PC-3 (cell line): ENCODE results near the gene CAPNS1. TPM values are rescaled to one million over a fixed set of nuclear protein-coding genes. Genes with fewer than 3 reads are reported as not detected.

Experiments
- ATAC-seq: fragments of 200-7000 bp; cut with Tn5 transposase; 2 replicates; pipeline ENCODE4 v1.9.1; 2020; ENCODE audit warnings: mild to moderate bottlenecking, moderate library complexity
- BruUV-seq: library from RNA; stranded (reverse); fragments of 400-500 nt; replicated peaks from 2 replicates; lab custom pipeline; 2021; lab: Mats Ljungman, UMichigan
- CTCF ChIA-PET: fragments of 300-600 bp; sonication (Branson Sonifier 250); formaldehyde crosslinking; loops from one replicate; lab custom pipeline; 2022; ENCODE audit warnings: antibody characterized with exemption; lab: Charles Lee
- POLR2A ChIA-PET: fragments of 300-600 bp; sonication (Branson Sonifier 250); formaldehyde crosslinking; loops from one replicate; lab custom pipeline; 2022; ENCODE audit warnings: antibody characterized with exemption; ENCODE audit not compliant: unreplicated experiment; lab: Charles Lee
- DNase-seq: peaks from one replicate; pipeline ENCODE4 v3.0.0-alpha.2; 2015
- H2AFZ ChIP-seq: fragments of 300-600 bp; sonication (generic); 2 replicates; pipeline ENCODE4 v1.6.0; 2016; ENCODE audit warnings: antibody characterized with exemption, low read length
- H3F3A ChIP-seq: fragments of 300-600 bp; sonication (generic); one replicate; pipeline ENCODE4 v1.6.0; 2017; ENCODE audit warnings: antibody characterized with exemption, low read length, control low read depth, mild to moderate bottlenecking; ENCODE audit not compliant: unreplicated experiment
- H3K27ac ChIP-seq: fragments of 300-600 bp; sonication (generic); 2 replicates; pipeline ENCODE4 v1.5.1; 2016; ENCODE audit warnings: mild to moderate bottlenecking, low read length
- H3K27me3 ChIP-seq: fragments of 300-600 bp; sonication (generic); 2 replicates; pipeline ENCODE4 v1.6.1; 2016; ENCODE audit warnings: low read length, mixed read lengths
- H3K36me3 ChIP-seq: fragments of 300-600 bp; sonication (generic); 2 replicates; pipeline ENCODE4 v1.6.1; 2016; ENCODE audit warnings: low read depth, mixed run types, low read length, mixed read lengths
- H3K4me1 ChIP-seq: fragments of 300-600 bp; sonication (generic); 2 replicates; pipeline ENCODE4 v1.5.1; 2016; ENCODE audit warnings: low read length; ENCODE audit not compliant: insufficient read depth
- H3K4me2 ChIP-seq: fragments of 300-600 bp; sonication (generic); 2 replicates; pipeline ENCODE4 v1.6.0; 2016; ENCODE audit warnings: low read length
- H3K4me3 ChIP-seq: fragments of 300-600 bp; sonication (generic); 2 replicates; pipeline ENCODE4 v1.5.1; 2016; ENCODE audit warnings: mild to moderate bottlenecking, low read length, mixed read lengths
- H3K79me2 ChIP-seq: fragments of 300-600 bp; sonication (generic); 2 replicates; pipeline ENCODE4 v1.6.1; 2017; ENCODE audit warnings: low read length, mixed read lengths
- H3K9ac ChIP-seq: fragments of 300-600 bp; sonication (generic); 2 replicates; pipeline ENCODE4 v1.6.0; 2016; ENCODE audit warnings: mild to moderate bottlenecking, low read length
- H3K9me2 ChIP-seq: fragments of 300-600 bp; sonication (generic); replicated peaks from 2 replicates; pipeline ENCODE4 v1.6.1; 2016; ENCODE audit warnings: mixed run types, low read length, mixed read lengths
- H3K9me3 ChIP-seq: fragments of 300-600 bp; sonication (generic); 2 replicates; pipeline ENCODE4 v1.6.1; 2016; ENCODE audit warnings: low read length, mixed read lengths
- H4K20me1 ChIP-seq: fragments of 300-600 bp; sonication (generic); 2 replicates; pipeline ENCODE4 v1.6.1; 2016; ENCODE audit warnings: low read length, mixed read lengths
- EZH2 ChIP-seq: fragments of 300-600 bp; sonication (generic); IDR thresholded peaks from one replicate; pipeline ENCODE4 v1.6.1; 2017; ENCODE audit warnings: antibody characterized with exemption, mild to moderate bottlenecking, low read length; ENCODE audit not compliant: unreplicated experiment
- EZH2phosphoT487 ChIP-seq: fragments of 300-600 bp; sonication (generic); IDR thresholded peaks from 2 replicates; pipeline ENCODE4 v1.6.1; 2018; ENCODE audit warnings: mild to moderate bottlenecking, antibody characterized with exemption, low read length, borderline replicate concordance
- intact Hi-C: fragments of 100-400 bp; cut with micrococcal nuclease; formaldehyde crosslinking; loops from 2 replicates; pipeline ENCODE4 v1.9.0; 2023
- total RNA-seq: library from RNA; depleted of rRNA; stranded (reverse); fragments of >200 nt; gene quantifications from 2 replicates; pipeline ENCODE4 v1.2.3, GENCODE V29; 2014; rRNA removed
- TF ChIP-seq, protein P1 (sequence below): fragments of 300-600 bp; sonication (generic); conservative IDR thresholded peaks from 2 replicates; pipeline ENCODE4 v1.5.1; 2017; ENCODE audit warnings: antibody characterized with exemption, low read depth, mild to moderate bottlenecking, low read length

The CAPNS1 gene
- total RNA-seq, 1 experiment from 2014 or later, result 329 TPM

DNA sequence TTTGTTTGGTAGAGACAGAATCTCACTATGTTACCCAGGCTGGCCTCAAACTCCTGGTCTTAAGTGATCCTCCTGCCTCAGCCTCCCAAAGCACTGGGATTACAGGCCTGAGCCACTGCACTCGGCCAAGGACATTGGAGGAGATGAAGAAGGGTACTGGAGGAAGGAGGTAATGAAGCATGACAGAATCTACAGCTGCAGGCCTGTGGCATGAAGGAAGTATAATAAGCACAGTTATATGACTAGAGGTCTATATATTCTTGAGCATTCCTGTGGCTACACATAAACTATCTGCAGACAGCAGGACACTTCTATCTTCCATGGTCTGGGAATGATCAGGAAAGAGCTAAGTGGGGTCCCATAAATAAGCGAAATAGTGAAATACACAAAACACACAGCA lies 56.4 kb downstream of the CAPNS1 start:
- CTCF ChIA-PET, result no interaction called here
- no peaks in the 10 kb centered on the region for H4K20me1 ChIP-seq
- no peaks in the 10 kb centered on the region for H3K36me3 ChIP-seq
- H2AFZ ChIP-seq, result no peak overlapping the region
- H3K4me2 ChIP-seq, result no peak overlapping the region
- no peak overlapping the region for H3K4me3 ChIP-seq
- no peaks in the 10 kb centered on the region for H3K79me2 ChIP-seq
- no peak overlapping the region for H3K27ac ChIP-seq
- no peak for ATAC-seq
- POLR2A ChIA-PET, result no interaction called here
- no peaks in the 10 kb centered on the region for H3K27me3 ChIP-seq
- no peaks in the 10 kb centered on the region for H3K4me1 ChIP-seq
- H3F3A ChIP-seq, result no peaks in the 10 kb centered on the region
- BruUV-seq, result no TSS peak
- no peak for DNase-seq
- no peaks in the 10 kb centered on the region for H3K9me2 ChIP-seq
- TF ChIP-seq, protein P1, sequence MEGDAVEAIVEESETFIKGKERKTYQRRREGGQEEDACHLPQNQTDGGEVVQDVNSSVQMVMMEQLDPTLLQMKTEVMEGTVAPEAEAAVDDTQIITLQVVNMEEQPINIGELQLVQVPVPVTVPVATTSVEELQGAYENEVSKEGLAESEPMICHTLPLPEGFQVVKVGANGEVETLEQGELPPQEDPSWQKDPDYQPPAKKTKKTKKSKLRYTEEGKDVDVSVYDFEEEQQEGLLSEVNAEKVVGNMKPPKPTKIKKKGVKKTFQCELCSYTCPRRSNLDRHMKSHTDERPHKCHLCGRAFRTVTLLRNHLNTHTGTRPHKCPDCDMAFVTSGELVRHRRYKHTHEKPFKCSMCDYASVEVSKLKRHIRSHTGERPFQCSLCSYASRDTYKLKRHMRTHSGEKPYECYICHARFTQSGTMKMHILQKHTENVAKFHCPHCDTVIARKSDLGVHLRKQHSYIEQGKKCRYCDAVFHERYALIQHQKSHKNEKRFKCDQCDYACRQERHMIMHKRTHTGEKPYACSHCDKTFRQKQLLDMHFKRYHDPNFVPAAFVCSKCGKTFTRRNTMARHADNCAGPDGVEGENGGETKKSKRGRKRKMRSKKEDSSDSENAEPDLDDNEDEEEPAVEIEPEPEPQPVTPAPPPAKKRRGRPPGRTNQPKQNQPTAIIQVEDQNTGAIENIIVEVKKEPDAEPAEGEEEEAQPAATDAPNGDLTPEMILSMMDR, result no peak
- TF ChIP-seq EZH2phosphoT487, result no peak
- H3K9me3 ChIP-seq, result no peaks in the 10 kb centered on the region
- H3K9ac ChIP-seq, result no peak overlapping the region
- intact Hi-C loops, result no loop called here

DNA sequence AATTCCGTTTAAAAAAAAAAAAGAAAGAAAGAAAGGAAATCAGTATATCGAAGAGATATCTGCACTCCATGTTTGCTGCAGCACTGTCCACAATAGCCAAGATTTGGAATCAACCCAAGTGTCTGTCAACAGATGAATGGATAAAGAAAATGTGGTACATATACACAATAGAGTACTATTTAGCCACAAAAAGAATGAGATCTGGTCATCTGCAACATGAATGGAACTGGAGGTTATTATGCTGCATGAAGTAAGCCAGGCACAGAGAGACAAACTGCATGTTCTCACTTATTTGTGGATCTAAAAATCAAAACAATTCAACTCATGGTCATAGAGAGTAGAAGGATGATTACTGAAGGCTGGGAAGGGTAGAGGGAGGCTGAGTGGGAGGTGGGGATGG lies 58.3 kb downstream of the CAPNS1 start:
- no peak overlapping the region for H3K4me3 ChIP-seq
- ATAC-seq (no peak), DNase-seq (no peak)
- H3K36me3 ChIP-seq, result no peaks in the 10 kb centered on the region
- no peaks in the 10 kb centered on the region for H4K20me1 ChIP-seq
- H3K79me2 ChIP-seq, result no peaks in the 10 kb centered on the region
- H3K9me2 ChIP-seq, result no peaks in the 10 kb centered on the region
- H3K9me3 ChIP-seq, result no peaks in the 10 kb centered on the region
- POLR2A ChIA-PET, result no interaction called here
- H3K27me3 ChIP-seq, result no peaks in the 10 kb centered on the region
- no peak overlapping the region for H3K4me2 ChIP-seq
- CTCF ChIA-PET, result no interaction called here
- no peak overlapping the region for H3K27ac ChIP-seq
- TF ChIP-seq EZH2 (no peak), EZH2phosphoT487 (no peak)
- TF ChIP-seq, protein P1, result no peak
- no peaks in the 10 kb centered on the region for H3K4me1 ChIP-seq
- H3K9ac ChIP-seq, result no peak overlapping the region
- no peak overlapping the region for H2AFZ ChIP-seq
- H3F3A ChIP-seq, result no peaks in the 10 kb centered on the region
- BruUV-seq, result no TSS peak
- intact Hi-C loops, result no loop called here

Other genes with a start within 250 kb of the CAPNS1 start
- gene NFKBID, start 239.5 kb upstream of the CAPNS1 start, total RNA-seq, result 9.0 and 10.6 TPM in 2 replicates
- gene HCST, start 237.5 kb upstream of the CAPNS1 start, total RNA-seq, result not detected in 2 replicates
- gene TYROBP, start 231.8 kb upstream of the CAPNS1 start, total RNA-seq, result not detected in 2 replicates
- gene LRFN3, start 203.7 kb upstream of the CAPNS1 start, total RNA-seq, result 4.1 and 4.8 TPM in 2 replicates
- gene SDHAF1, start 144.9 kb upstream of the CAPNS1 start, total RNA-seq, result 24.5 and 38.1 TPM in 2 replicates
- 0.77 and 1.9 TPM in 2 replicates for gene SYNE4, start 131.3 kb upstream of the CAPNS1 start, total RNA-seq
- 38.4 and 39.3 TPM in 2 replicates for gene ALKBH6, start 125.9 kb upstream of the CAPNS1 start, total RNA-seq
- 0.07 TPM in 1 of 2 replicates, not detected in the other for gene CLIP3, start 107.2 kb upstream of the CAPNS1 start, total RNA-seq
- gene THAP8, start 85.8 kb upstream of the CAPNS1 start, total RNA-seq, result 0.95 and 2.1 TPM in 2 replicates
- 13.3 and 13.9 TPM in 2 replicates for gene WDR62, start 85.2 kb upstream of the CAPNS1 start, total RNA-seq
- not detected in 2 replicates for gene OVOL3, start 28.9 kb upstream of the CAPNS1 start, total RNA-seq
- gene POLR2I, start 25.2 kb upstream of the CAPNS1 start, total RNA-seq, result 191 and 250 TPM in 2 replicates
- gene TBCB, start 24.6 kb upstream of the CAPNS1 start, total RNA-seq, result 260 and 332 TPM in 2 replicates
- not detected in 2 replicates for gene COX7A1, start 12.4 kb downstream of the CAPNS1 start, total RNA-seq
- gene ZNF565, start 74.6 kb downstream of the CAPNS1 start, total RNA-seq, result 3.0 and 3.1 TPM in 2 replicates
- 78.4 and 83.1 TPM in 2 replicates for gene ZNF146, start 75.0 kb downstream of the CAPNS1 start, total RNA-seq
- 0.40 and 0.73 TPM in 2 replicates for gene ZFP14, start 239.1 kb downstream of the CAPNS1 start, total RNA-seq